Measurements from ENCODE around the gene C19orf12. TPM values are rescaled to one million over a fixed set of nuclear protein-coding genes. Genes with fewer than 3 reads are reported as not detected.

C19orf12 gene
- total and polyA plus RNA-seq, 2 of the 13 experiments (the other 11 are each of a cell fraction or from before 2014, with no cell fraction given): 17.7 to 34.4 TPM

DNA sequence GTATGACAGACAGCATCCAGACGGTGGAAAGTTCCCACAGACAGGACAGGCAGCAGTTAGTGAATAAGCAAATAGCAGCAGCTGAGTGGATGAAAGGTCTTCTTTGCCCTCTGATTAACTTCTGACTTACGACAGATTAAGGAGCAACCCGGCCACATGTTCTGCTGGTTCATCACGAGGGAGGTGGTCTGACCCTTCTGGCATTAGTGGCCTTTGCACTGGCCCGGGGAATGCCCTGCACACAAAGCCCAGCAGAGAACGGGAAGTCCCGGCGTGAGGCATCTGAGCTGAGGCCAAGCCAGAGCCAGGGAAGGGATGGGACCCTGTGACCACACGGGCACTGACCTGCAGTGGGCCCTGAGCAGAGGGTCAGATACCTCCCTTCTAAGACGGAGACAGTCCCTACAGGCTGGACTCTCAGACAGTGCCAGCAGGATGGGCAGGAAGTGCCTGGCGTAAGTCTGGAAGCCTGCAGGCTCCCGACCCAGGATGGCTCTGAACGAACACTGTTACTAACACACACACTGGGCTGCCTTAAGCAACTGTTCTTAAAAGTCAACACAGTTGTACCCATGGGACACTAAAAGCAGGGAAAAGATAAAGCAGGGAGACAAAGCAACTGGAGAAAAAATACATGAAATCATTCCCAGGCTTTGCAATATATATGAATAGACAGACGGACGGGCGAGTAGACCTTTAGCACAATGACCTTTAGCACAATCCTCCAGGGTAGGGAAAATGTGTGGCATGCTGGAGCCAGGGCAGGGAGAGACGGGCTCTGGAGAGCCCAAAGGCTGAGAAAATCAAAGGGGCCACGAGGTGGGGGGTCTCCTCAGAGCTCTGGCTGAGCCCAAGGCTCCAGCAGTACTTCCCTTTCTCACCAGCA lies 6.3 kb downstream of the C19orf12 start (continued):
- TF ChIP-seq, protein P1, sequence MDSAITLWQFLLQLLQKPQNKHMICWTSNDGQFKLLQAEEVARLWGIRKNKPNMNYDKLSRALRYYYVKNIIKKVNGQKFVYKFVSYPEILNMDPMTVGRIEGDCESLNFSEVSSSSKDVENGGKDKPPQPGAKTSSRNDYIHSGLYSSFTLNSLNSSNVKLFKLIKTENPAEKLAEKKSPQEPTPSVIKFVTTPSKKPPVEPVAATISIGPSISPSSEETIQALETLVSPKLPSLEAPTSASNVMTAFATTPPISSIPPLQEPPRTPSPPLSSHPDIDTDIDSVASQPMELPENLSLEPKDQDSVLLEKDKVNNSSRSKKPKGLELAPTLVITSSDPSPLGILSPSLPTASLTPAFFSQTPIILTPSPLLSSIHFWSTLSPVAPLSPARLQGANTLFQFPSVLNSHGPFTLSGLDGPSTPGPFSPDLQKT (CRISPR knock-in tag; IDR thresholded peaks at IDR 0.05; ENCODE audit: borderline replicate concordance): no peak
- TF ChIP-seq MTA1 (CRISPR knock-in tag; IDR thresholded peaks at IDR 0.05; ENCODE audit: borderline replicate concordance) (peak; percentile 74; the same call in 1 of the 2 replicates), ZNF234 (CRISPR knock-in tag; conservative IDR thresholded peaks at IDR 0.05) (no peak), ZIK1 (CRISPR knock-in tag; IDR thresholded peaks at IDR 0.05; ENCODE audit: borderline replicate concordance, low read depth) (no peak), ZNF251 (CRISPR knock-in tag; IDR thresholded peaks at IDR 0.05) (no peak), SP1 (IDR thresholded peaks at IDR 0.05) (no peak), SP1 (CRISPR knock-in tag; IDR thresholded peaks at IDR 0.05) (no peak), ZNF788 (CRISPR knock-in tag; IDR thresholded peaks at IDR 0.05; ENCODE audit: borderline replicate concordance) (no peak; the same call in 1 of the 2 replicates), ZBTB38 (CRISPR knock-in tag; IDR thresholded peaks at IDR 0.05) (no peak), PHB2 (IDR thresholded peaks at IDR 0.05; ENCODE audit: partially characterized antibody) (no peak), ZNF44 (CRISPR knock-in tag; IDR thresholded peaks at IDR 0.05) (no peak), HOXA9 (CRISPR knock-in tag; IDR thresholded peaks at IDR 0.05; ENCODE audit: borderline replicate concordance) (no peak), ZNF564 (CRISPR knock-in tag; IDR thresholded peaks at IDR 0.05) (0 out of 2 replicates have a peak, but pooled peaks have one; percentile 31), ZNF816 (CRISPR knock-in tag; IDR thresholded peaks at IDR 0.05; ENCODE audit: borderline replicate concordance) (no peak), ZNF572 (CRISPR knock-in tag; IDR thresholded peaks at IDR 0.05) (no peak), ZNF556 (CRISPR knock-in tag; IDR thresholded peaks at IDR 0.05; ENCODE audit: borderline replicate concordance) (no peak), FOXA3 (CRISPR knock-in tag; IDR thresholded peaks at IDR 0.05) (no peak)
- TF ChIP-seq, protein P2, sequence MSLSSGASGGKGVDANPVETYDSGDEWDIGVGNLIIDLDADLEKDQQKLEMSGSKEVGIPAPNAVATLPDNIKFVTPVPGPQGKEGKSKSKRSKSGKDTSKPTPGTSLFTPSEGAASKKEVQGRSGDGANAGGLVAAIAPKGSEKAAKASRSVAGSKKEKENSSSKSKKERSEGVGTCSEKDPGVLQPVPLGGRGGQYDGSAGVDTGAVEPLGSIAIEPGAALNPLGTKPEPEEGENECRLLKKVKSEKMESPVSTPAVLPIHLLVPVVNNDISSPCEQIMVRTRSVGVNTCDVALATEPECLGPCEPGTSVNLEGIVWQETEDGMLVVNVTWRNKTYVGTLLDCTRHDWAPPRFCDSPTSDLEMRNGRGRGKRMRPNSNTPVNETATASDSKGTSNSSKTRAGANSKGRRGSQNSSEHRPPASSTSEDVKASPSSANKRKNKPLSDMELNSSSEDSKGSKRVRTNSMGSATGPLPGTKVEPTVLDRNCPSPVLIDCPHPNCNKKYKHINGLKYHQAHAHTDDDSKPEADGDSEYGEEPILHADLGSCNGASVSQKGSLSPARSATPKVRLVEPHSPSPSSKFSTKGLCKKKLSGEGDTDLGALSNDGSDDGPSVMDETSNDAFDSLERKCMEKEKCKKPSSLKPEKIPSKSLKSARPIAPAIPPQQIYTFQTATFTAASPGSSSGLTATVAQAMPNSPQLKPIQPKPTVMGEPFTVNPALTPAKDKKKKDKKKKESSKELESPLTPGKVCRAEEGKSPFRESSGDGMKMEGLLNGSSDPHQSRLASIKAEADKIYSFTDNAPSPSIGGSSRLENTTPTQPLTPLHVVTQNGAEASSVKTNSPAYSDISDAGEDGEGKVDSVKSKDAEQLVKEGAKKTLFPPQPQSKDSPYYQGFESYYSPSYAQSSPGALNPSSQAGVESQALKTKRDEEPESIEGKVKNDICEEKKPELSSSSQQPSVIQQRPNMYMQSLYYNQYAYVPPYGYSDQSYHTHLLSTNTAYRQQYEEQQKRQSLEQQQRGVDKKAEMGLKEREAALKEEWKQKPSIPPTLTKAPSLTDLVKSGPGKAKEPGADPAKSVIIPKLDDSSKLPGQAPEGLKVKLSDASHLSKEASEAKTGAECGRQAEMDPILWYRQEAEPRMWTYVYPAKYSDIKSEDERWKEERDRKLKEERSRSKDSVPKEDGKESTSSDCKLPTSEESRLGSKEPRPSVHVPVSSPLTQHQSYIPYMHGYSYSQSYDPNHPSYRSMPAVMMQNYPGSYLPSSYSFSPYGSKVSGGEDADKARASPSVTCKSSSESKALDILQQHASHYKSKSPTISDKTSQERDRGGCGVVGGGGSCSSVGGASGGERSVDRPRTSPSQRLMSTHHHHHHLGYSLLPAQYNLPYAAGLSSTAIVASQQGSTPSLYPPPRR (CRISPR knock-in tag; IDR thresholded peaks at IDR 0.05; ENCODE audit: borderline replicate concordance): peak; percentile 62; the same call in 1 of the 2 replicates
- TF ChIP-seq, protein P3, sequence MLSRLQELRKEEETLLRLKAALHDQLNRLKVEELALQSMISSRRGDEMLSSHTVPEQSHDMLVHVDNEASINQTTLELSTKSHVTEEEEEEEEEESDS (CRISPR knock-in tag; IDR thresholded peaks at IDR 0.05; ENCODE audit: borderline replicate concordance): no peak
- TF ChIP-seq, protein P4, sequence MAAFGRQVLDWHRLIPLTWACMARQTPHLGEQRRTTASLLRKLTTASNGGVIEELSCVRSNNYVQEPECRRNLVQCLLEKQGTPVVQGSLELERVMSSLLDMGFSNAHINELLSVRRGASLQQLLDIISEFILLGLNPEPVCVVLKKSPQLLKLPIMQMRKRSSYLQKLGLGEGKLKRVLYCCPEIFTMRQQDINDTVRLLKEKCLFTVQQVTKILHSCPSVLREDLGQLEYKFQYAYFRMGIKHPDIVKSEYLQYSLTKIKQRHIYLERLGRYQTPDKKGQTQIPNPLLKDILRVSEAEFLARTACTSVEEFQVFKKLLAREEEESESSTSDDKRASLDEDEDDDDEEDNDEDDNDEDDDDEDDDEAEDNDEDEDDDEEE (CRISPR knock-in tag; IDR thresholded peaks at IDR 0.05): peak; percentile 68; the same call in 1 of the 2 replicates
